H9 (cell line): ENCODE measurements around the gene AMH. TPM values are rescaled to one million over a fixed set of nuclear protein-coding genes. Genes with fewer than 3 reads are reported as not detected.

Source experiments
- DNase-seq: peaks from one replicate; pipeline ENCODE4 v3.0.0-alpha.2; 2017
- H2AFZ ChIP-seq: one replicate; pipeline ENCODE4 v1.6.1; 2013; ENCODE audit warnings: mild to moderate bottlenecking, low read length, control low read depth, moderate library complexity
- H2AK5ac ChIP-seq: 2 replicates; pipeline ENCODE4 v1.6.1; 2013; ENCODE audit warnings: low read length, control low read depth, mixed read lengths; ENCODE audit not compliant: insufficient read length
- H2BK120ac ChIP-seq: one replicate; pipeline ENCODE4 v1.6.1; 2013; ENCODE audit warnings: low read depth, mild to moderate bottlenecking, low read length, control low read depth, inconsistent platforms; ENCODE audit not compliant: poor library complexity, severe bottlenecking
- H2BK12ac ChIP-seq: 2 replicates; pipeline ENCODE4 v1.6.1; 2013; ENCODE audit warnings: low read length, control low read depth, mixed read lengths, low read depth; ENCODE audit not compliant: insufficient read length
- H2BK15ac ChIP-seq: 2 replicates; pipeline ENCODE4 v1.6.1; 2013; ENCODE audit warnings: low read depth, low read length, control low read depth
- H2BK20ac ChIP-seq: one replicate; pipeline ENCODE4 v1.6.1; 2013; ENCODE audit warnings: low read depth, mild to moderate bottlenecking, low read length, control low read depth, inconsistent platforms; ENCODE audit not compliant: poor library complexity, severe bottlenecking
- H2BK5ac ChIP-seq: 2 replicates; pipeline ENCODE4 v1.6.1; 2013; ENCODE audit warnings: low read length, control low read depth, mixed read lengths; ENCODE audit not compliant: insufficient read length
- H3K14ac ChIP-seq: 2 replicates; pipeline ENCODE4 v1.6.1; 2013; ENCODE audit warnings: low read length, control low read depth; ENCODE audit not compliant: insufficient read depth
- H3K18ac ChIP-seq: 2 replicates; pipeline ENCODE4 v1.6.1; 2013; ENCODE audit warnings: low read depth, mild to moderate bottlenecking, mixed read lengths, low read length, control low read depth; ENCODE audit not compliant: insufficient read length
- H3K23ac ChIP-seq: 2 replicates; pipeline ENCODE4 v1.6.1; 2013; ENCODE audit warnings: low read length, control low read depth, mixed read lengths, low read depth; ENCODE audit not compliant: insufficient read length
- H3K23me2 ChIP-seq: 2 replicates; pipeline ENCODE4 v1.6.1; 2013; ENCODE audit warnings: low read depth, mild to moderate bottlenecking, mixed read lengths, low read length, control low read depth; ENCODE audit not compliant: insufficient read length, poor library complexity, severe bottlenecking
- H3K27ac ChIP-seq: 2 replicates; pipeline ENCODE4 v1.5.1; 2013; ENCODE audit warnings: low read length, control low read depth, mixed read lengths, low read depth; ENCODE audit not compliant: insufficient read length
- H3K27me3 ChIP-seq: 2 replicates; pipeline ENCODE4 v1.6.1; 2013; ENCODE audit warnings: low read length, control low read depth, inconsistent platforms; ENCODE audit not compliant: insufficient read depth
- H3K4ac ChIP-seq: 2 replicates; pipeline ENCODE4 v1.6.1; 2013; ENCODE audit warnings: low read depth, mild to moderate bottlenecking, control low read depth, inconsistent platforms, low read length, moderate library complexity
- H3K4me1 ChIP-seq: 2 replicates; pipeline ENCODE4 v1.6.1; 2013; ENCODE audit warnings: low read length, control low read depth, inconsistent platforms; ENCODE audit not compliant: insufficient read depth
- H3K4me2 ChIP-seq: 2 replicates; pipeline ENCODE4 v1.6.1; 2013; ENCODE audit warnings: low read length, control low read depth, mixed read lengths; ENCODE audit not compliant: insufficient read length, insufficient read depth
- H3K56ac ChIP-seq: 2 replicates; pipeline ENCODE4 v1.6.1; 2013; ENCODE audit warnings: low read depth, mild to moderate bottlenecking, mixed read lengths, low read length, control low read depth; ENCODE audit not compliant: insufficient read length
- H3K79me1 ChIP-seq: 2 replicates; pipeline ENCODE4 v1.6.1; 2013; ENCODE audit warnings: low read depth, mild to moderate bottlenecking, moderate library complexity, low read length, control low read depth, inconsistent platforms; ENCODE audit not compliant: insufficient read depth, poor library complexity, severe bottlenecking
- H3K79me2 ChIP-seq: 2 replicates; pipeline ENCODE4 v1.6.1; 2013; ENCODE audit warnings: low read length, control low read depth, inconsistent platforms; ENCODE audit not compliant: insufficient read depth
- H3K9ac ChIP-seq: 2 replicates; pipeline ENCODE4 v1.6.1; 2013; ENCODE audit warnings: low read length, control low read depth, mixed read lengths; ENCODE audit not compliant: insufficient read length; ENCODE audit errors: extremely low read depth
- H3K9me3 ChIP-seq: one replicate; pipeline ENCODE4 v1.6.1; 2013; ENCODE audit warnings: low read depth, low read length, inconsistent platforms; ENCODE audit not compliant: control insufficient read depth
- H3T11ph ChIP-seq: one replicate; pipeline ENCODE4 v1.6.1; 2013; ENCODE audit warnings: mild to moderate bottlenecking, low read length, control low read depth, inconsistent platforms
- H4K20me1 ChIP-seq: one replicate; pipeline ENCODE4 v1.6.1; 2013; ENCODE audit not compliant: control insufficient read depth, insufficient read length, insufficient read depth
- H4K5ac ChIP-seq: 2 replicates; pipeline ENCODE4 v1.6.1; 2013; ENCODE audit warnings: low read depth, mild to moderate bottlenecking, mixed read lengths, low read length, control low read depth; ENCODE audit not compliant: insufficient read length
- H4K8ac ChIP-seq: replicated peaks from 2 replicates; pipeline ENCODE4 v1.6.1; 2013; ENCODE audit warnings: low read length, control low read depth, mixed read lengths, low read depth; ENCODE audit not compliant: insufficient read length
- H4K91ac ChIP-seq: 2 replicates; pipeline ENCODE4 v1.6.1; 2013; ENCODE audit warnings: low read depth, mild to moderate bottlenecking, moderate library complexity, mixed read lengths, low read length, control low read depth; ENCODE audit not compliant: insufficient read length
- H3K27ac Mint-ChIP-seq, 3 experiments: 2 replicates in 2 of 3; 3 replicates in 1 of 3; pipeline ENCODE4 v1.8.0; 2020 to 2021; ENCODE audit warnings: mixed read lengths in 3 of 3, mild to moderate bottlenecking in 1 of 3, moderate library complexity in 1 of 3
- H3K27me3 Mint-ChIP-seq: 2 replicates; pipeline ENCODE4 v1.8.0; 2021; ENCODE audit warnings: low read depth, mild to moderate bottlenecking, moderate library complexity, mixed read lengths
- H3K36me3 Mint-ChIP-seq, 3 experiments: 2 replicates in 2 of 3; 3 replicates in 1 of 3; pipeline ENCODE4 v1.8.0; 2020 to 2021; ENCODE audit warnings: low read depth in 3 of 3, mixed read lengths in 3 of 3; ENCODE audit not compliant: insufficient read depth in 1 of 3
- H3K4me1 Mint-ChIP-seq, 2 experiments: 2 replicates each; pipeline ENCODE4 v1.8.0; 2020; ENCODE audit warnings: mixed read lengths in 2 of 2
- H3K4me3 Mint-ChIP-seq, 2 experiments: 2 replicates in 1 of 2; 3 replicates in 1 of 2; pipeline ENCODE4 v1.8.0; 2020 to 2021; ENCODE audit warnings: mild to moderate bottlenecking in 2 of 2, mixed read lengths in 2 of 2, moderate library complexity in 1 of 2
- H3K9me3 Mint-ChIP-seq, 2 experiments: 2 replicates in 1 of 2; 3 replicates in 1 of 2; pipeline ENCODE4 v1.8.0; 2020; ENCODE audit warnings: mild to moderate bottlenecking in 2 of 2, mixed read lengths in 2 of 2, moderate library complexity in 1 of 2
- CTCF ChIP-seq: fragments of 200-600 bp; sonication (generic); conservative IDR thresholded peaks from 3 replicates; pipeline ENCODE4 v1.8.0; 2021; ENCODE audit warnings: antibody characterized with exemption, mild to moderate bottlenecking
- WGBS: extraction: QIAGEN DNeasy Blood & Tissue Kit; methylation state at CpG from one replicate; pipeline ENCODE4 v1.1.7; 2013; ENCODE audit warnings: missing lambda C conversion rate, low lambda C conversion rate, mixed read lengths; ENCODE audit not compliant: insufficient read length; ENCODE audit errors: extremely low coverage; 5-methylcytosine and 5-hydroxymethylcytosine counted together
- microRNA-seq: library from miRNA; unstranded; fragments of <30 nt; microRNA quantifications from one replicate; pipeline ENCODE4, GENCODE V29; 2020; ENCODE audit warnings: borderline microRNAs expressed
- total RNA-seq: library from RNA; stranded (reverse); gene quantifications from 2 replicates; pipeline ENCODE4 v1.2.1, GENCODE V29; 2021

The AMH gene
- total RNA-seq, 1 experiment from 2014 or later: 70.7 TPM

- no peak overlapping the region for H3K27ac ChIP-seq
- H3T11ph ChIP-seq: no peak overlapping the region
- no peak overlapping the region for H2BK120ac ChIP-seq
- H4K20me1 ChIP-seq: no peaks in the 10 kb centered on the region
- Mint-ChIP-seq H3K4me3 (no peak overlapping the region), H3K27me3 (peaks cover 54% of the 10 kb centered on the region), H3K9me3 (peaks cover 0 to 4% of the 10 kb centered on the region in 2 experiments; a peak in 1 of 5 replicates), H3K36me3 (peaks cover 0 to 4% (median 0%) of the 10 kb centered on the region in 3 experiments; a peak in 3 of 7 replicates), H3K4me1 (peaks cover 5 to 12% of the 10 kb centered on the region in 2 experiments), H3K27ac (no peak overlapping the region)
- H3K23ac ChIP-seq: no peak overlapping the region
- H3K79me1 ChIP-seq: no peaks in the 10 kb centered on the region
- H3K23me2 ChIP-seq: no peaks in the 10 kb centered on the region
- H3K27me3 ChIP-seq: no peaks in the 10 kb centered on the region
- H2AK5ac ChIP-seq: no peak overlapping the region
- H4K91ac ChIP-seq: no peak overlapping the region
- H3K9ac ChIP-seq: no peak overlapping the region
- H2BK5ac ChIP-seq: no peak overlapping the region
- no peak overlapping the region for H2BK15ac ChIP-seq
- no peak overlapping the region for H3K18ac ChIP-seq
- no peak for TF ChIP-seq CTCF
- H2BK20ac ChIP-seq: no peak overlapping the region
- DNase-seq: no peak
- no peak overlapping the region for H2BK12ac ChIP-seq
- H4K5ac ChIP-seq: no peak overlapping the region
- H3K79me2 ChIP-seq: no peaks in the 10 kb centered on the region
- WGBS: no CpG with 5 or more reads among the region's 17 CpGs
- no peak overlapping the region for H3K14ac ChIP-seq
- no peaks in the 10 kb centered on the region for H3K4me1 ChIP-seq
- no peak overlapping the region for H3K4me2 ChIP-seq
- H3K9me3 ChIP-seq: no peaks in the 10 kb centered on the region
- no peak overlapping the region for H3K4ac ChIP-seq
- H2AFZ ChIP-seq: no peak overlapping the region
- no peak overlapping the region for H4K8ac ChIP-seq
- no peak overlapping the region for H3K56ac ChIP-seq
Observed at GRCh38 chr19:2300533-2300932, 51.4 kb downstream of the AMH start.

Small RNA genes lying within 50 kb of the gene (microRNA-seq; reads per million reads assigned to microRNA genes)
- gene MIR1227: 1.3 reads per million, percentile 7 among the genes with 10 or more reads in this experiment
- not detected for gene MIR4321

Other genes with a start within 250 kb of the AMH start
- gene BTBD2, start 233.6 kb upstream of the AMH start, total RNA-seq: 110 and 113 TPM in 2 replicates
- gene MKNK2, start 198.1 kb upstream of the AMH start, total RNA-seq: 153 and 154 TPM in 2 replicates
- 11.5 and 13.3 TPM in 2 replicates for gene MOB3A, start 153.0 kb upstream of the AMH start, total RNA-seq
- gene IZUMO4, start 152.4 kb upstream of the AMH start, total RNA-seq: 2.1 and 3.0 TPM in 2 replicates
- 142 and 147 TPM in 2 replicates for gene AP3D1, start 97.8 kb upstream of the AMH start, total RNA-seq
- gene DOT1L, start 85.4 kb upstream of the AMH start, total RNA-seq: 78.5 and 81.6 TPM in 2 replicates
- gene PLEKHJ1, start 13.0 kb upstream of the AMH start, total RNA-seq: 139 and 148 TPM in 2 replicates
- 166 and 167 TPM in 2 replicates for gene SF3A2, start 12.5 kb upstream of the AMH start, total RNA-seq
- gene JSRP1, start 7.1 kb downstream of the AMH start, total RNA-seq: 0.90 and 1.1 TPM in 2 replicates
- gene PEAK3, start 32.9 kb downstream of the AMH start, total RNA-seq: not detected in 2 replicates
- gene LINGO3, start 58.8 kb downstream of the AMH start, total RNA-seq: 0.28 and 0.61 TPM in 2 replicates
- gene LSM7, start 79.3 kb downstream of the AMH start, total RNA-seq: 187 and 202 TPM in 2 replicates
- gene SPPL2B, start 79.4 kb downstream of the AMH start, total RNA-seq: 69.4 and 73.7 TPM in 2 replicates
- 0.24 and 0.33 TPM in 2 replicates for gene TMPRSS9, start 110.9 kb downstream of the AMH start, total RNA-seq
- gene TIMM13, start 178.3 kb downstream of the AMH start, total RNA-seq: 214 and 219 TPM in 2 replicates
- 173 and 174 TPM in 2 replicates for gene LMNB2, start 207.6 kb downstream of the AMH start, total RNA-seq
- 13.5 and 16.2 TPM in 2 replicates for gene GADD45B, start 226.8 kb downstream of the AMH start, total RNA-seq